ENCODE results near the gene GPR146.
A peak's percentile ranks its signal among the peaks of the same experiment; 100 is the strongest.
"Not testable (repeated sequence)": the region's sequence is repeated elsewhere in the genome, so short reads cannot be mapped to it uniquely, and the experiment has no call there.

Gene GPR146

GRCh38 chr7:1074018-1074417 is 29.7 kb downstream of the GPR146 start:
- DNase-seq (ENCODE audit: low read depth in 2 of 3, low spot score in 2 of 3): not testable (repeated sequence)

GRCh38 chr7:1074593-1075431 is 30.5 kb downstream of the GPR146 start:
- DNase-seq (ENCODE audit: low read depth in 2 of 3, low spot score in 2 of 3): no peak

GRCh38 chr7:1076184-1077072 is 32.1 kb downstream of the GPR146 start:
- DNase-seq (ENCODE audit: low read depth in 2 of 3, low spot score in 2 of 3): no peak

GRCh38 chr7:1078519-1078918 is 34.2 kb downstream of the GPR146 start:
- no peak for DNase-seq (ENCODE audit: low read depth in 2 of 3, low spot score in 2 of 3)

- DNase-seq (ENCODE audit: low read depth in 2 of 3, low spot score in 2 of 3): no peak
Measured at GRCh38 chr7:1078985-1079384, 34.6 kb downstream of the GPR146 start.

- DNase-seq (ENCODE audit: low read depth in 2 of 3, low spot score in 2 of 3): no peak
Measured at GRCh38 chr7:1079546-1079945, 35.2 kb downstream of the GPR146 start.

GRCh38 chr7:1080252-1080920 is 36.0 kb downstream of the GPR146 start:
- DNase-seq (ENCODE audit: low read depth in 2 of 3, low spot score in 2 of 3): no peak

- no peak for DNase-seq (ENCODE audit: low read depth in 2 of 3, low spot score in 2 of 3)
Measured at GRCh38 chr7:1080921-1081255, 36.5 kb downstream of the GPR146 start.

GRCh38 chr7:1081336-1081735 is 37.0 kb downstream of the GPR146 start:
- DNase-seq (ENCODE audit: low read depth in 2 of 3, low spot score in 2 of 3): no peak

GRCh38 chr7:1081931-1082401 is 37.6 kb downstream of the GPR146 start:
- no peak for DNase-seq (ENCODE audit: low read depth in 2 of 3, low spot score in 2 of 3)

- no peak for DNase-seq (ENCODE audit: low read depth in 2 of 3, low spot score in 2 of 3)
Measured at GRCh38 chr7:1083729-1084657, 39.6 kb downstream of the GPR146 start.

- no peak for DNase-seq (ENCODE audit: low read depth in 2 of 3, low spot score in 2 of 3)
Measured at GRCh38 chr7:1085266-1085665, 40.9 kb downstream of the GPR146 start.

GRCh38 chr7:1085910-1086421 is 41.6 kb downstream of the GPR146 start:
- DNase-seq (ENCODE audit: low read depth in 2 of 3, low spot score in 2 of 3): no peak

- DNase-seq (ENCODE audit: low read depth in 2 of 3, low spot score in 2 of 3): peak; percentile 43 to 86 (median 72)
Measured at GRCh38 chr7:1086588-1087464, 42.5 kb downstream of the GPR146 start.

GRCh38 chr7:1087465-1087814 is 43.1 kb downstream of the GPR146 start:
- no peak for DNase-seq (ENCODE audit: low read depth in 2 of 3, low spot score in 2 of 3)

GRCh38 chr7:1087952-1088920 is 43.9 kb downstream of the GPR146 start, which contains the start of gene GPER1:
TSS of gene GPER1 (plus strand) at chr7:1088113. CDS start at chr7:1091729, 3,616 bp downstream.
- no peak for DNase-seq (ENCODE audit: low read depth in 2 of 3, low spot score in 2 of 3)

- no peak for DNase-seq (ENCODE audit: low read depth in 2 of 3, low spot score in 2 of 3)
Measured at GRCh38 chr7:1090236-1090635, 45.9 kb downstream of the GPR146 start.

Measured in activated CD8-positive, alpha-beta memory T cell treated with anti-CD3 and anti-CD28 coated beads for 48 hours (primary cell).